PC-3 (cell line): ENCODE data around the gene SPACDR.

ENCODE experiments used
- CTCF ChIP-seq: fragments of 300-600 bp; sonication (generic); conservative IDR thresholded peaks from 2 replicates; pipeline ENCODE4 v1.5.1; 2017; ENCODE audit warnings: antibody characterized with exemption, low read depth, mild to moderate bottlenecking, low read length
- EZH2phosphoT487 ChIP-seq: fragments of 300-600 bp; sonication (generic); IDR thresholded peaks from 2 replicates; pipeline ENCODE4 v1.6.1; 2018; ENCODE audit warnings: mild to moderate bottlenecking, antibody characterized with exemption, low read length, borderline replicate concordance

DNA sequence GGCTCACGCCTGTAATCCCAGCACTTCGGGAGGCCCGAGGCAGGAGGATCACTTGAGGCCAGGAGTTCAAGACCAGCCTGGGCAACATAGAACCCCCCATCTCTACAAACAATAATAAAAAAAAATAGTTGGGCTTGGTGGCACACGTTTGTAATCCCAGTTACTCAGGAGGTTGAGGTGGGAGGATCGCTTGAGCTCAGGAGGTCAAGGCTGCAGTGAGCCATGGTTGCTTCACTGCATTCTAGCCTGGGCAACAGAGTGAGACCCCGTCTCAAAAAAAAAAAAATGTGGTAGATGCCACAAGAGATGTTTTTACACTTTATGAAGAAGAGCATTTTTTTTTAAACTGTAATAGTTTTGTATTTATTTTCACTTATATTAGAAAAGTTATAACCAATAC, 32.4 kb upstream of the SPACDR start:
- no peak for TF ChIP-seq CTCF
- TF ChIP-seq EZH2phosphoT487: no peak
